Stomach (tissue), 9 donors: ENCODE data around the gene OGFR. TPM values are rescaled to one million over a fixed set of nuclear protein-coding genes. Genes with fewer than 3 reads are reported as not detected.

Experiments
- DNase-seq, 2 donors: peaks; one replicate each; pipeline versions ENCODE4 v3.0.0 to v3.0.0-alpha.2; 2013 to 2019
- H3K27ac ChIP-seq, 5 donors: fragments of 200-600 bp in 4 of 5; sonication (generic) in 4 of 5; one replicate each; pipeline ENCODE4 v1.5.1; 2013 to 2019; ENCODE audit warnings: mild to moderate bottlenecking in 1 of 5, moderate library complexity in 1 of 5
- H3K27me3 ChIP-seq, 3 donors: fragments of 200-600 bp; sonication (generic); one replicate each; pipeline ENCODE4 v1.5.1; 2017 to 2019; ENCODE audit warnings: mixed run types in 1 of 3
- H3K36me3 ChIP-seq, 4 donors: fragments of 200-600 bp; sonication (generic); 1 replicate in 3 of 4; 2 replicates in 1 of 4; pipeline ENCODE4 v1.5.1; 2016 to 2019
- H3K4me1 ChIP-seq, 4 donors: fragments of 200-600 bp; sonication (generic); one replicate each; pipeline ENCODE4 v1.5.1; 2016 to 2019
- H3K4me3 ChIP-seq, 4 donors: fragments of 200-600 bp; sonication (generic) in 3 of 4; one replicate each; pipeline ENCODE4 v1.5.1; 2016 to 2019; ENCODE audit warnings: mild to moderate bottlenecking in 1 of 4
- H3K9me3 ChIP-seq, 4 donors: fragments of 200-600 bp; sonication (generic); one replicate each; pipeline ENCODE4 v1.5.1; 2016 to 2019
- EP300 ChIP-seq: sonication (generic); formaldehyde crosslinking; IDR thresholded peaks from one replicate; pipeline ENCODE4 v1.6.1; 2017; ENCODE audit warnings: antibody characterized with exemption
- POLR2A ChIP-seq, 4 donors: fragments of 450-650 bp; IDR thresholded peaks; one replicate each; pipeline ENCODE4 v1.6.1; 2016; ENCODE audit warnings: antibody characterized with exemption in 4 of 4, control low read depth in 2 of 4, mild to moderate bottlenecking in 1 of 4, moderate library complexity in 1 of 4
- POLR2AphosphoS5 ChIP-seq, 3 donors: sonication (generic); formaldehyde crosslinking; IDR thresholded peaks; one replicate each; pipeline ENCODE4 v1.6.1; 2016; ENCODE audit warnings: antibody characterized with exemption in 3 of 3
- WGBS, 5 donors: extraction: QIAGEN DNeasy Blood & Tissue Kit in 3 of 5; methylation state at CpG; one replicate each; pipeline versions ENCODE4 v1.1.5 to v1.1.7; 2013 to 2018; 5-methylcytosine and 5-hydroxymethylcytosine counted together
- intact Hi-C: fragments of 100-400 bp; cut with DNase I; formaldehyde crosslinking; loops from one replicate; pipeline ENCODE4 v1.15.1; 2023; ENCODE audit warnings: low total_unique reads
- polyA plus RNA-seq, 3 donors: library from polyadenylated mRNA; stranded (reverse); fragments of 200-250 nt; gene quantifications; one replicate each; pipeline ENCODE4 v1.2.3, GENCODE V29; 2013
- total RNA-seq, 5 donors: library from RNA; depleted of rRNA; stranded (reverse); fragments of >200 nt; gene quantifications; one replicate each; pipeline versions ENCODE4 v1.1.0 to v1.2.3, GENCODE V29; 2014 to 2016
- TF ChIP-seq, protein P1 (sequence below), 7 experiments: fragments of 450-650 bp in 4 of 7; fragments of 200-600 bp in 3 of 7; sonication (generic) in 3 of 7; IDR thresholded peaks; one replicate each; pipeline ENCODE4 v1.5.1; 2016 to 2019; ENCODE audit warnings: antibody characterized with exemption in 7 of 7, control low read depth in 2 of 7, mild to moderate bottlenecking in 1 of 7
- donor health status: healthy with polysubstance abuse.
- donor health status: Bipolar disorder and iron deficiency.
- donor health status: healthy.

OGFR gene
- total and polyA plus RNA-seq, 8 donors = 20.1 to 75.3 (median 42.3) TPM

DNA sequence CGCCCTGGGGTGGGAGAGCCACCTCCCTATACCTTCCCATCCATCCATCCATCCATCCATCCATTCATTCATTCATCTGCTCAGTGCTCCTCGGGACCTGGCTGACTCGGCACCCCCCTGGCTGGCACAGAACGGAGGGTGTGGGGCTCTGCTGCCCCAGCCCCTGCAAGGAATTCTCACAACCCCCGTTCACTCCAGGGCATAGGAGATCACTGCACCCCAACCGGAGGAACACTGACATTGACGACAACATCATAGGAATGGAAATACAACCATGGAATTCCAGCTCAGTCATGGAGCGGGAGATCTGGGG lies 36.4 kb upstream of the OGFR start:
- no peak for DNase-seq
- H3K27me3 ChIP-seq = peaks cover 0 to 54% (median 12%) of the 10 kb centered on the region in 3 donors
- no peaks in the 10 kb centered on the region for H3K9me3 ChIP-seq
- H3K36me3 ChIP-seq = no peaks in the 10 kb centered on the region
- TF ChIP-seq EP300 = no peak
- TF ChIP-seq, protein P1, sequence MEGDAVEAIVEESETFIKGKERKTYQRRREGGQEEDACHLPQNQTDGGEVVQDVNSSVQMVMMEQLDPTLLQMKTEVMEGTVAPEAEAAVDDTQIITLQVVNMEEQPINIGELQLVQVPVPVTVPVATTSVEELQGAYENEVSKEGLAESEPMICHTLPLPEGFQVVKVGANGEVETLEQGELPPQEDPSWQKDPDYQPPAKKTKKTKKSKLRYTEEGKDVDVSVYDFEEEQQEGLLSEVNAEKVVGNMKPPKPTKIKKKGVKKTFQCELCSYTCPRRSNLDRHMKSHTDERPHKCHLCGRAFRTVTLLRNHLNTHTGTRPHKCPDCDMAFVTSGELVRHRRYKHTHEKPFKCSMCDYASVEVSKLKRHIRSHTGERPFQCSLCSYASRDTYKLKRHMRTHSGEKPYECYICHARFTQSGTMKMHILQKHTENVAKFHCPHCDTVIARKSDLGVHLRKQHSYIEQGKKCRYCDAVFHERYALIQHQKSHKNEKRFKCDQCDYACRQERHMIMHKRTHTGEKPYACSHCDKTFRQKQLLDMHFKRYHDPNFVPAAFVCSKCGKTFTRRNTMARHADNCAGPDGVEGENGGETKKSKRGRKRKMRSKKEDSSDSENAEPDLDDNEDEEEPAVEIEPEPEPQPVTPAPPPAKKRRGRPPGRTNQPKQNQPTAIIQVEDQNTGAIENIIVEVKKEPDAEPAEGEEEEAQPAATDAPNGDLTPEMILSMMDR (IDR thresholded peaks at IDR 0.05) = no peak
- intact Hi-C loops = no loop called here
- peaks cover 4 to 28% (median 20%) of the 10 kb centered on the region in 4 donors for H3K4me1 ChIP-seq
- 64 to 84% (median 69%) methylated on average over 7 to 8 of the region's 8 CpGs for WGBS, 5 donors
- H3K27ac ChIP-seq = peak overlapping the region in 4 of 5 donors; percentile 56 to 67 (median 62)
- no peak overlapping the region for H3K4me3 ChIP-seq

DNA sequence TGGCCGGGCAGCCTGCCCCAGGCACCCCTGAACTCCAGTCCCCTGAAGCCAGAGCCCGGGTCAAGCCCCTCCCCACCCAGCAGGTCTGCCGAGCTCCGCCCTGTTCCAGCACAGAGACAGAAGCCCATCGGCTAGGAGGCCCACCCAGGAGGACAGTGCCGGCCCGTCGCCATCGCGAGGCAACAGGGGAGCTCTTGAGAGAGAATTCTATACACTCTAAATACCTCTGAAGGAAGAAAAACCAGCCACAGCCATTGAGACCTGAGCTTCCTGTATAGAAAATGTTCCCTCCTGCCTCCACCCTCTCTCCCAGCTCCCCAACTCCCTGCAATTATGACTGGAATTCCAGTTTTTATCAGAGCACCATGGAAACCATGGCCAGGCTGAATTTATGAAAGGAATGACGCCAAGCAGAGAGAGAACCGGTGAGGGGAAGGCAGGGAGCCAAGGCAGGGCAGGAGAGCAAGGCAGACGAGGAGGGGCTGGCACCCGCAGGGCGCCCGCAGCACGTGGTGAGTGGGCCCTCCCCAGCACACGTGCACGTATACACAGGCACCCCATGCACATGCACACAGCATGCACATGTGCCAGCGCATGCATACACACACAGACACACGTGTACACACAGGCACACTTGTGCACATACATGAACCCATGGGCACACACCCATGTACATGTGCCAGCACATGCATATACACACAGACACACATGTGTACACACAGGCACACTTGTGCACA lies 35.9 kb upstream of the OGFR start:
- no peak overlapping the region for H3K4me3 ChIP-seq
- H3K9me3 ChIP-seq = no peaks in the 10 kb centered on the region
- WGBS, 5 donors = 25 to 31% (median 25%) methylated on average over 13 to 21 of the region's 21 CpGs
- H3K4me1 ChIP-seq = peaks cover 8 to 34% (median 24%) of the 10 kb centered on the region in 4 donors
- TF ChIP-seq EP300 (no peak), POLR2AphosphoS5 (IDR thresholded peaks at IDR 0.05) (peak in 2 of 3 donors; percentile 24 to 46)
- H3K27me3 ChIP-seq = peaks cover 0 to 49% (median 12%) of the 10 kb centered on the region in 3 donors
- intact Hi-C loops = no loop called here
- peak; percentile 82 to 91 for DNase-seq
- no peaks in the 10 kb centered on the region for H3K36me3 ChIP-seq
- peak overlapping the region; percentile 24 to 67 (median 59) for H3K27ac ChIP-seq

DNA sequence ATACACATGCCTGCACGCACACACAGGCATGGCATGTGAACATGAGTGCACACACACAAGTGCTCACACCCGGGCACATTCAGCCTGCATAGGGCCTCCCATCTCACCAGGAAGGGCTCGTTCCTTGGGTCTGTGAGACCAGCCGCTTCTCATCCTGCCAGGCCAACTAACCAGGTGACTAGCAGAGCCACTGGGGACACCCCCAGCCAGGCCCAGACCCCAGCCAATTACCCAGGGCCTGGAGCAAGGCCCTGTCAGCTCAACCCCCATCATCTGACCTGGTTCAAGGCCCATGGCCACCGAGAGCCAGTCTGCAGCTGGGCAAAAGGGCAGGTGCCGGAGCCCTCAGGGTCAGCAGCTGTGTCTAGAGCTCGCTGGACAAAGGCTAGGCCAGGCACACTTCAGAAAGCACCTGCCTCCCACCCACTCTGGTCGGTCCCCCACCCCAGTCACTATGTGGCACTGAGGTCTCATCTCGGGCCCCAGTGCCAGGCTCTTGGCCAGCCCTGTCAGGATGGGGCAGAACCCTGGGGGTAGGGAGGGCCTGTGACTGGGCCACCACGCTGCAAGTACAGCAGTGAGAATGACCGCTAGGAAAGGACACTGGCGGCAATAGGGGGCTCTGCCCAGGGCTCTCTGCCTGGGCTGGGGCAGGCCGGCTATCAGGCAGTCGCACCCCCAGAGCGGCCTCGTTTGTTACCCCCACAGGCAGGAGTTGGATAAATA lies 35.1 kb upstream of the OGFR start:
- Histone ChIP-seq H3K36me3 (no peaks in the 10 kb centered on the region), H3K4me3 (no peak overlapping the region), H3K9me3 (no peaks in the 10 kb centered on the region), H3K27me3 (peaks cover 0 to 41% (median 12%) of the 10 kb centered on the region in 3 donors), H3K27ac (no peak overlapping the region), H3K4me1 (peaks cover 8 to 36% (median 25%) of the 10 kb centered on the region in 4 donors)
- no peak for TF ChIP-seq EP300
- TF ChIP-seq, protein P1 (IDR thresholded peaks at IDR 0.05) = no peak
- no peak for TF ChIP-seq POLR2AphosphoS5 (IDR thresholded peaks at IDR 0.05)
- no peak for TF ChIP-seq POLR2A (IDR thresholded peaks at IDR 0.05)
- intact Hi-C loops = no loop called here
- WGBS, 5 donors = 81 to 92% (median 85%) methylated on average over 10 to 16 of the region's 16 CpGs
- no peak for DNase-seq

DNA sequence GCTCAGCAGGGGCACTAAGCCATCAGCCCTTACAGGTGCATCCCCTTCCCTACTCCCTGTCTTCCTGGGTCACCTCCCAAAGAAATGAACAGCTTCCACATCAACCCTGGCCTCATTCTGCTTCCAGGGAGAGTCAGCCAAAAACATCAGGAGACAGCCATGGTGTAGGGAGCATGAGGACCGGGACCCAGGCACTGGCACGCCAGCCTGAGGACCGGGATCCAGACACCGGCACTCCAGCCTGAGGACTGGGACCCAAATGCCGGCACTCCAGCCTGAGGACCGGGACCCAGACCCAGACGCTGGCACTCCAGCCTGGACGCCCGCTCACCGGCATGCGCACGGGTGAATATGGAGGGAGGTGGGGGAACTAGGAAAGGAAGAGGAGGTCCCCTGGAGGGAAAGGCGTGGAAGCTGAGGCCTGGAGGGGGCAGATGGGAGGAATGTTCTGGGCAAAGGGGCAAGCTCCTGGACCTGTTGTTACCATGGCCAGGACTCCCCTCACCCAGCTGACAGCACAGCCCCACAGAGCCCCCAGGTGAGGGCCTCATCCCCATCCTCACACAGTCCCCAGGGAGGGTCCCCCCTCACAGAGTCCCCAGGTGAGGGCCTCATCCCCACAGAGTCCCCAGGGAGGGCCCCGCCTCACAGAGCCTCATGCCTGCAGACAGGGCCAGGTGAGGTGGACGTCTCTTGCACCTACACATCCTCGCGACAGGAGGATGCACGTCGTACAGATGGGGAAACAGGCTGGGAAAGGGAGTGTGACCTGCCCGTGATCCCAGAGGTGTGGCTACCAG lies 34.3 kb upstream of the OGFR start:
- WGBS, 5 donors = 88 to 93% (median 92%) methylated on average over 20 of the region's 20 CpGs
- no peak for DNase-seq
- Histone ChIP-seq H3K9me3 (no peaks in the 10 kb centered on the region), H3K4me1 (peaks cover 8 to 36% (median 25%) of the 10 kb centered on the region in 4 donors), H3K27me3 (peaks cover 0 to 36% (median 12%) of the 10 kb centered on the region in 3 donors), H3K36me3 (no peaks in the 10 kb centered on the region), H3K27ac (no peak overlapping the region), H3K4me3 (no peak overlapping the region)
- intact Hi-C loops = no loop called here
- no peak for TF ChIP-seq POLR2AphosphoS5 (IDR thresholded peaks at IDR 0.05)
- TF ChIP-seq, protein P1 (IDR thresholded peaks at IDR 0.05) = no peak
- TF ChIP-seq POLR2A (IDR thresholded peaks at IDR 0.05) = no peak
- TF ChIP-seq EP300 = no peak
